Gastroesophageal sphincter (tissue), 3 donors: Measurements from ENCODE around the gene SH3TC2.

Source experiments
- EP300 ChIP-seq: sonication (generic); formaldehyde crosslinking; IDR thresholded peaks from one replicate; pipeline ENCODE4 v1.6.1; 2017; ENCODE audit warnings: antibody characterized with exemption, mild to moderate bottlenecking
- POLR2AphosphoS5 ChIP-seq: sonication (generic); formaldehyde crosslinking; IDR thresholded peaks from one replicate; pipeline ENCODE4 v1.6.1; 2017; ENCODE audit warnings: antibody characterized with exemption
- TF ChIP-seq, protein P1 (sequence below), 4 experiments: fragments of 200-600 bp in 2 of 4; fragments of 450-650 bp in 2 of 4; sonication (generic) in 1 of 4; IDR thresholded peaks; one replicate each; pipeline ENCODE4 v1.5.1; 2017 to 2019; ENCODE audit warnings: antibody characterized with exemption in 4 of 4, mild to moderate bottlenecking in 2 of 4, moderate library complexity in 2 of 4

DNA sequence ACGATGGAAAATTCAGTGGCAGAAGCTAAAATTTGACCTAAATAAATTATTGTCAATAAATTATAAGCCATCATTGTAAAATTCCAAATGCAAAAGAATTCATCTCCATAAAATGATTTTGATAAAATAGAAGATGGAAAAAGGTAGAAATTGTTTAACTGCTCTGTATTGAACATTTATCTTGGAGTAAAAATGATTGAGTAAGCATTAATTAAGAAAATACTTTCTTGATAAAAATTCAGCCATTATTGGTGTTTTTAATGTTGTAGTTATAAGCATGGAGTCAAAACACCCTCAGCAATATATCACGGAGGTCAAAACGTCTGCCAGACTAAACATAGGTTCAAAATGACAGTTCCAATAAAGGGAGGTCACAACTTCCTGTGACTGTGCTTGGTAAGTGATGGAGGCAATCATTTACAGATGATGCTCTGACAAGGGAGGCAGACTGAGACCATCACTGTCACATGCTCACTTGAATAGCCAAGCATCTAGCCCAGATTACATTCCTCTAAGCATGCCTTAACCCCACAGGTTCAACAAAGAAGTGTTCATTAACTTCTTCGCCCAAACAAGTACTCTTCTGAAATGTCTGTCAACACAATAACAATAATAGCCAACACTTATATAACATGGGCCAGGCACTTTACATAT, 69.5 kb downstream of the SH3TC2 start:
- no peak for TF ChIP-seq POLR2AphosphoS5
- no peak for TF ChIP-seq EP300
- TF ChIP-seq, protein P1, sequence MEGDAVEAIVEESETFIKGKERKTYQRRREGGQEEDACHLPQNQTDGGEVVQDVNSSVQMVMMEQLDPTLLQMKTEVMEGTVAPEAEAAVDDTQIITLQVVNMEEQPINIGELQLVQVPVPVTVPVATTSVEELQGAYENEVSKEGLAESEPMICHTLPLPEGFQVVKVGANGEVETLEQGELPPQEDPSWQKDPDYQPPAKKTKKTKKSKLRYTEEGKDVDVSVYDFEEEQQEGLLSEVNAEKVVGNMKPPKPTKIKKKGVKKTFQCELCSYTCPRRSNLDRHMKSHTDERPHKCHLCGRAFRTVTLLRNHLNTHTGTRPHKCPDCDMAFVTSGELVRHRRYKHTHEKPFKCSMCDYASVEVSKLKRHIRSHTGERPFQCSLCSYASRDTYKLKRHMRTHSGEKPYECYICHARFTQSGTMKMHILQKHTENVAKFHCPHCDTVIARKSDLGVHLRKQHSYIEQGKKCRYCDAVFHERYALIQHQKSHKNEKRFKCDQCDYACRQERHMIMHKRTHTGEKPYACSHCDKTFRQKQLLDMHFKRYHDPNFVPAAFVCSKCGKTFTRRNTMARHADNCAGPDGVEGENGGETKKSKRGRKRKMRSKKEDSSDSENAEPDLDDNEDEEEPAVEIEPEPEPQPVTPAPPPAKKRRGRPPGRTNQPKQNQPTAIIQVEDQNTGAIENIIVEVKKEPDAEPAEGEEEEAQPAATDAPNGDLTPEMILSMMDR (IDR thresholded peaks at IDR 0.05), result no peak
